ENCODE results near the gene ENTPD3. TPM values are rescaled to one million over a fixed set of nuclear protein-coding genes. Genes with fewer than 3 reads are reported as not detected.

The ENTPD3 gene, protein sequence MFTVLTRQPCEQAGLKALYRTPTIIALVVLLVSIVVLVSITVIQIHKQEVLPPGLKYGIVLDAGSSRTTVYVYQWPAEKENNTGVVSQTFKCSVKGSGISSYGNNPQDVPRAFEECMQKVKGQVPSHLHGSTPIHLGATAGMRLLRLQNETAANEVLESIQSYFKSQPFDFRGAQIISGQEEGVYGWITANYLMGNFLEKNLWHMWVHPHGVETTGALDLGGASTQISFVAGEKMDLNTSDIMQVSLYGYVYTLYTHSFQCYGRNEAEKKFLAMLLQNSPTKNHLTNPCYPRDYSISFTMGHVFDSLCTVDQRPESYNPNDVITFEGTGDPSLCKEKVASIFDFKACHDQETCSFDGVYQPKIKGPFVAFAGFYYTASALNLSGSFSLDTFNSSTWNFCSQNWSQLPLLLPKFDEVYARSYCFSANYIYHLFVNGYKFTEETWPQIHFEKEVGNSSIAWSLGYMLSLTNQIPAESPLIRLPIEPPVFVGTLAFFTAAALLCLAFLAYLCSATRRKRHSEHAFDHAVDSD
- 0.10 and 0.13 TPM in 2 replicates for total RNA-seq

DNA sequence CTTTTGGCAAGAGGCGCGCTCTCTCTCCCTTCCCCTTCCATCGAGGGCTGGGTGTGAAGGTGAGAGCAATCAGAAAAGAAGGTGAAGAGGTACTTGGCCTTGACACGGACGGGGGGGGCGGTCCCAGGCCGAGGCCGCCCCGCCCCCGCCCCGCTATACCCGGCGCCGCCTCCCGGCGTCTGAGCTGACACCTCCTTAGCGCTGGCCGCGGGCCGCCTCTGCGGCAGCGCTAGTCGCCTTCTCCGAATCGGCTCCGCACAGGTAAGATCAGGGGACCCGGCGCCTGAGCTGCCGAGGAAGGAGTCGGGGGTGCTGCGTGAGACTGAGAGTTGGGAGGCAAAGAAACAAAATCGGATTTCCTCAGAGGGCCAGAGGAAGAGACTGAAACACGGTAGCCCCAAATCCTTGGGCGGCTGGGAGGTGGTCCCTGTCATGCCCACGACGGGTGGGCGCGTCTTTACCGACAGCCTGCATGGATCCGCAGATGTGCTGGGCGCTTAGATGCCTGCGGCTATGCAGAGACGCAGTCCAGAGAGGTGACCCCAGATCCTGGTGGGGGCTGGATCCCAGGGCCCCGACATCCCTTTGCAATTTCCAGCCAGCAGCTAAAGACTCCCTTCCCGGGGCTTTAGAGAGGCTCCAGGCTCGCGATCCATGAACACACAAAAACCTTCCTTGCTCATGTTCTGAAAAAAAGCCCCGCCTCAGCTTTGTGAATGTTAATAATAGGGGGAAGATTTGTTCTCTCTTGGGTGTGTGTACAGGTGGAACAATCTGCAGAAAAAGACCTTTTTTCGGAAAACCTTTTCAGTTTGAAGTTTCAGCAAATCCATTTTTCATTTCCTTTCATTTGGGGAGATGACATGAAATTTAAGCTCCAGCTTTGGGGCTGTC lies at the start of gene ENTPD3:
Gene ENTPD3, plus strand, starts transcription at position 184 of the 894 bp plus-strand sequence. CDS start 874 bp downstream, outside the sequence.

DNA sequence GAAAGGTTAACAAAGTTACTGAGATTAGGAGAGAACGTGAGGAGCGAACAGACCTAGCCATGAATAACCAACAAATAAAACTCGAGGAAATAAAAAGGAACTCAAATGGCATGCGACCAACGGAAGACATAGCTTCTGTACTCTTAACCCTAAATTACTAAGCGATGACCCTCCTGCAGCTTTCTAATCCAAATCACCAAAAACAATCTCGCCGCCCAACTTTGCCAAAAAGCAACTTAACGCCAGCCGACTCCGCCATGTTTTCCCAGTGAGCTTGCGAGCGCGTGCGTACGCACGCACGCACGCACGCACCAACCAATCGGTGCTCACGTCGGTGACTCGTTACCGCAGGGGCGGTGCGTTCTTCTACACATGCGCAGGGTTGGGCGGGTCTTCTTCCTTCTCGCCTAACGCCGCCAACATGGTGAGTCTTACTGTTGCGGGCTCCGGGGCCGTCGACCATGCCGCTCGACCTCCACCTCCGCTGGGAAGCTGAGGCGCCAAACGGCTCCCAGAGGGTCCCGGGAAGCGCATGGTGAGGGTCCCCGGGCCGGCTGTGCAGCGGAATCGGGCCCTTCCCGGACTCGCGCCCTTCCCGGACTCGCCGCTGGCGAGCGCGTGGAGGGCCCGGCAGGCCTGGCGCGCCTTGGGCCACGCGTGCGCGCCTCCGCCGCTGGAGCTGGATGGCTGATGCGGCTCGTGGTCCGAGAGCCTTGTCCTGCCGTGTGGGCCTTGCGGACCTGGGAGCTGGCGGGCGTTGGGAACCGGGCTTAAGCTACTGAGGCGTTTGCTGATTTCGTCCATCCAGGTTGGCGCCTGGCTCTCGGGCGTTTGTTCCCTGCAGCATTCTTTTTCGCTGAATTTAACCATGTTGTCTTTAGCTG lies 70.2 kb downstream of the ENTPD3 start, which contains the start of gene RPL14:
Gene RPL14, plus strand, starts transcription at position 400 of the 884 bp plus-strand sequence. Its CDS starts 133 bp downstream, at position 533.

DNA sequence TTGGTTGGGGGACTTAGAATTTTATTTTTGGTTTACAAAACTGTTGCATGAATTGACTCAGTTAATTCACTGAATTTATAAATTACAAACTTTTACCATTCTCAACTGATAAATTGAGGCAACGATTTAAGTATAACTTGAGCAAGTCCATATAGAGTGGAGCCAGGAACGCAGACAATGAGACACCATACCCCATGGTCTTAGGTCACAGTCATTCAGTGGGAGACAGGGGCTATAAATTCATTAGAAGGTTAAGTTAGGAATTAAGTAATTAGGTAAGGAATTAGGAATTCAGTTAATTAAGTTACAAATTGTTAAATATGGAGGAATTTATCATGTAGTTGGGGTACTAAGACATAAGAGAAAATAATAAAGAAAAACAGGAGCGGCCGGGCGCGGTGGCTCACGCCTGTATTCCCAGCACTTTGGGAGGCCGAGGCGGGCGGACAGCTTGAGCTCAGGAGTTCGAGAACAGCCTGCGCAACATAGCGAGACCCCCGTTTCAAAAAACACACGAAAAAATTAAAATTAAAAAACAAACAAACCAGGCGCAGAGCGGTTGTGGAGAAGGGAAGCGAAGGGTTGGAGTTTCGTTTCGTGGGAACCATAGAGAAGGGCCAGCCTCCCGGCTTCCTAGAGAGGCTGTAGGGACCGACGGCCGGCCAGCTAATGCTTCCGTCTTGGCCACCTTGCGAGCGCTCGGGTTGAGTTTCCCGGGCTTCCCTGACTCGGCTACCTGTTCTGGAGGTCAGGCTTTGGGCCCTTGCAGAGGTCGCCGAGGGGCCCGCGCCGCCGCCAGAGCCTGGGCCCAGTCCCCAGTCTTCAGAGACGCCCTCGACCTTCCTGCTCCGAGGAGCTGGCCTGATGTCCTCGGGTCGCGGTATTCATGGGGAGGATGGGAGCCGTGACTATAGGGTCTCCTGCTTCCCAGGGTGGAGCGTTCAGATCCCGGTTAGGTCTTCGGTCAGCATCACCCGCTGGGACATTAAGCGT lies 89.8 kb downstream of the ENTPD3 start, which contains the start of gene ZNF619:
Gene ZNF619, plus strand, starts transcription at position 645 of the 993 bp plus-strand sequence. CDS start 858 bp downstream, outside the sequence.

Other genes starting within 250 kb of the ENTPD3 start
- gene EIF1B, start 77.5 kb upstream of the ENTPD3 start, total RNA-seq, result 17.2 and 18.6 TPM in 2 replicates
- 360 and 413 TPM in 2 replicates for gene RPL14, start 70.2 kb downstream of the ENTPD3 start, total RNA-seq
- gene ZNF619, start 89.9 kb downstream of the ENTPD3 start, total RNA-seq, result 7.0 and 7.5 TPM in 2 replicates
- 0.83 and 2.0 TPM in 2 replicates for gene ZNF620, start 118.9 kb downstream of the ENTPD3 start, total RNA-seq
- gene ZNF621, start 137.8 kb downstream of the ENTPD3 start, total RNA-seq, result 18.5 and 19.9 TPM in 2 replicates

All from smooth muscle cell of the pulmonary artery (primary cell).